Trophoblast cell (in vitro differentiated cells and primary cell): ENCODE measurements around the gene NOG.

Experiments used
- DNase-seq, 2 donors: peaks; one replicate each; pipeline ENCODE4 v3.0.0-alpha.2; 2016
- H2AFZ ChIP-seq: 2 replicates; pipeline ENCODE4 v1.6.1; 2013; ENCODE audit warnings: low read length, moderate library complexity, mild to moderate bottlenecking; ENCODE audit not compliant: insufficient read depth, poor library complexity
- H2AK5ac ChIP-seq: 2 replicates; pipeline ENCODE4 v1.6.1; 2013; ENCODE audit warnings: mild to moderate bottlenecking, low read length
- H2BK120ac ChIP-seq: 2 replicates; pipeline ENCODE4 v1.6.1; 2013; ENCODE audit warnings: low read length, mild to moderate bottlenecking, moderate library complexity; ENCODE audit not compliant: insufficient read depth, poor library complexity
- H2BK12ac ChIP-seq: 2 replicates; pipeline ENCODE4 v1.6.1; 2013; ENCODE audit warnings: mild to moderate bottlenecking, low read length, moderate library complexity
- H2BK5ac ChIP-seq: 2 replicates; pipeline ENCODE4 v1.6.1; 2013; ENCODE audit warnings: low read length, low read depth, moderate library complexity, mild to moderate bottlenecking; ENCODE audit not compliant: poor library complexity
- H3K14ac ChIP-seq: 2 replicates; pipeline ENCODE4 v1.6.1; 2013; ENCODE audit warnings: mild to moderate bottlenecking, low read length
- H3K18ac ChIP-seq: 2 replicates; pipeline ENCODE4 v1.6.1; 2013; ENCODE audit warnings: mild to moderate bottlenecking, low read length
- H3K23ac ChIP-seq: 2 replicates; pipeline ENCODE4 v1.6.1; 2013; ENCODE audit warnings: low read length
- H3K27ac ChIP-seq: 2 replicates; pipeline ENCODE4 v1.5.1; 2013; ENCODE audit warnings: low read depth, mild to moderate bottlenecking, inconsistent platforms, low read length, moderate library complexity
- H3K27me3 ChIP-seq: 2 replicates; pipeline ENCODE4 v1.6.1; 2013; ENCODE audit warnings: inconsistent platforms, mild to moderate bottlenecking, low read length, moderate library complexity; ENCODE audit not compliant: insufficient read depth
- H3K36me3 ChIP-seq, 2 experiments: 1 replicate in 1 of 2; 2 replicates in 1 of 2; pipeline ENCODE4 v1.6.1; 2013; ENCODE audit warnings: low read length in 2 of 2, mild to moderate bottlenecking in 2 of 2, moderate library complexity in 1 of 2; ENCODE audit not compliant: insufficient read depth in 2 of 2, control insufficient read depth in 1 of 2
- H3K4ac ChIP-seq: 2 replicates; pipeline ENCODE4 v1.6.1; 2013; ENCODE audit warnings: low read depth, mild to moderate bottlenecking, low read length, moderate library complexity
- H3K4me1 ChIP-seq, 2 experiments: 1 replicate in 1 of 2; 2 replicates in 1 of 2; pipeline ENCODE4 v1.6.1; 2013; ENCODE audit warnings: low read length in 2 of 2, mild to moderate bottlenecking in 2 of 2, moderate library complexity in 1 of 2; ENCODE audit not compliant: insufficient read depth in 2 of 2, control insufficient read depth in 1 of 2
- H3K4me2 ChIP-seq: 2 replicates; pipeline ENCODE4 v1.6.1; 2013; ENCODE audit warnings: inconsistent platforms, mild to moderate bottlenecking, low read length, moderate library complexity
- H3K4me3 ChIP-seq: 2 replicates; pipeline ENCODE4 v1.5.1; 2013; ENCODE audit warnings: mild to moderate bottlenecking, low read depth, low read length, inconsistent platforms
- H3K79me1 ChIP-seq: one replicate; pipeline ENCODE4 v1.6.1; 2013; ENCODE audit warnings: low read length
- H3K79me2 ChIP-seq: 2 replicates; pipeline ENCODE4 v1.6.1; 2013; ENCODE audit warnings: low read length, mild to moderate bottlenecking; ENCODE audit not compliant: control insufficient read depth, insufficient read depth, poor library complexity
- H3K9ac ChIP-seq: 2 replicates; pipeline ENCODE4 v1.6.1; 2013; ENCODE audit warnings: mild to moderate bottlenecking, low read length
- H3K9me3 ChIP-seq: 2 replicates; pipeline ENCODE4 v1.6.1; 2013; ENCODE audit warnings: low read depth, mild to moderate bottlenecking, control low read depth, inconsistent platforms, low read length; ENCODE audit not compliant: insufficient read depth
- H4K12ac ChIP-seq: 2 replicates; pipeline ENCODE4 v1.6.1; 2013; ENCODE audit warnings: low read depth, mild to moderate bottlenecking, low read length, moderate library complexity
- H4K8ac ChIP-seq: 2 replicates; pipeline ENCODE4 v1.6.1; 2013; ENCODE audit warnings: low read depth, mild to moderate bottlenecking, low read length, moderate library complexity
- H4K91ac ChIP-seq: one replicate; pipeline ENCODE4 v1.6.1; 2013; ENCODE audit warnings: low read depth, mild to moderate bottlenecking, low read length, moderate library complexity
- WGBS: extraction: QIAGEN DNeasy Blood & Tissue Kit; methylation state at CpG from one replicate; pipeline ENCODE4 v1.1.7; 2013; ENCODE audit warnings: missing lambda C conversion rate; ENCODE audit not compliant: insufficient read length, insufficient coverage; ENCODE audit errors: extremely low coverage; 5-methylcytosine and 5-hydroxymethylcytosine counted together

The NOG gene

DNA sequence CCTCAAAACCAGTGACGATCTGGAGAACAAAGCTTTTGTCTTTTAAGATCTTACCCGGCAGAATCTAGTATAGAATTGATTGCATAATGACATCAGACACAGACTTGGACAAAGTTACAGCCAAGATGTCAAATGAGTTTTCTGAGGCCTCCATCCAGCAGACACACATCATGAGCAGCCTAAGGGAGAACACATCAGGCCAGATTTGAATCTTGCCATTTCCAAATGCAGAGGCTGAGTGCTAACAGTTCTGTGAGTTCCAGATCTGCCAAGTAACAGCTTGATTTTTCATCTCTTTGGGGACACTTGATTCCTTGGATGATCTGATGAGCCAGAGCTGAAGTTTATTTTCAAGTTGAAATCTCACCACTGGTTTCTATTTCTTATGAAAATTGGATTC, 21.0 kb downstream of the NOG start:
- H3K4me2 ChIP-seq = no peak overlapping the region
- no peak overlapping the region for H3K9ac ChIP-seq
- H2BK120ac ChIP-seq = no peak overlapping the region
- WGBS = no CpG with 5 or more reads among the region's 2 CpGs
- no peak overlapping the region for H2AK5ac ChIP-seq
- no peak overlapping the region for H4K12ac ChIP-seq
- no peak overlapping the region for H3K18ac ChIP-seq
- no peak overlapping the region for H3K23ac ChIP-seq
- no peak overlapping the region for H2AFZ ChIP-seq
- no peaks in the 10 kb centered on the region for H3K79me2 ChIP-seq
- H3K9me3 ChIP-seq = no peaks in the 10 kb centered on the region
- no peaks in the 10 kb centered on the region for H3K36me3 ChIP-seq
- H3K27me3 ChIP-seq = no peaks in the 10 kb centered on the region
- H3K27ac ChIP-seq = no peak overlapping the region
- H3K4me1 ChIP-seq = no peaks in the 10 kb centered on the region
- H3K79me1 ChIP-seq = no peaks in the 10 kb centered on the region
- H2BK12ac ChIP-seq = no peak overlapping the region
- H4K91ac ChIP-seq = no peak overlapping the region
- no peak overlapping the region for H4K8ac ChIP-seq
- H3K14ac ChIP-seq = no peak overlapping the region
- no peak for DNase-seq
- no peak overlapping the region for H2BK5ac ChIP-seq
- no peak overlapping the region for H3K4ac ChIP-seq
- no peak overlapping the region for H3K4me3 ChIP-seq

DNA sequence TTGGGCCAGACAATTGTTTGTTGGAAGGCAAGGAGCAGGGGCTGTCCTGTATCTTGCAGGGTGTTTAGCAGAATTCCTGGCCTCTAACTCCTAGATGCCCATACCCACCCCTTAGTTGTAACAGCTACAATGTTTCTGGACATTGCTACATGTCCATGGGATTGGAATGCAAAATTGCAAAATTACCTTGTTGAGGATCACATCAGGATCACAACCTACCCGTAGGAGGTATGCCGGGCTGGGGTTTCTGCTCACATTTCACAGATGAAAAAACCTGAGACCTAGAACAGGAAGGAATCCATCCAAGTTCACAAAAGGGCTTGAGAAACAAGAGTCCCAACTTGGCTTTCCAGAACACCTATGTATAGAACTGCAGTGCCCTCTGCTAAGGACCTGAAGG, 22.7 kb downstream of the NOG start:
- peak; percentile 79 to 95 for DNase-seq
- Histone ChIP-seq H4K91ac (no peak overlapping the region), H3K4me3 (no peak overlapping the region)

DNA sequence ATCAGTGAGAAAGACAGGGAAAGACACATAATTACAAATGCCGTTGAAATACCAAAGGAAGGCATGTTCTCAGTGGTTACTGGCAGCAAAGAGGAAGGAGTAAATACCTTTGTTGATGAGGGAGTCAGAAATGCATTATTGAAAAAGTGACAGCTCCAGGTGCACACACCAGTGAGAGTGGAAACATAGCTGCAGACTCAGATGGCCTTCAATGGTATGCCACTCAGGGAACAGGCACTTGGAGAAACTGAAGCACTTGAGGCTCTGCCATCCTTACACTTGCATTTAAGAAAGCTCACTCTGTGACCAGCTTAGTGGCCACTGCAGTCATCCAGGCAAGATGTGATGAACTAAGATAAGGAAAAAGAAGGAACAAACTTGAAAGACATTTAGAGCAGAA, 29.9 kb downstream of the NOG start:
- Histone ChIP-seq H3K4me3 (no peak overlapping the region), H3K79me1 (no peaks in the 10 kb centered on the region), H4K91ac (no peak overlapping the region), H3K4me1 (no peaks in the 10 kb centered on the region), H2BK120ac (no peak overlapping the region), H2AFZ (no peak overlapping the region), H3K14ac (no peak overlapping the region), H3K4ac (no peak overlapping the region), H4K12ac (no peak overlapping the region), H3K4me2 (no peak overlapping the region), H2AK5ac (no peak overlapping the region), H2BK12ac (no peak overlapping the region), H3K9ac (no peak overlapping the region), H3K18ac (no peak overlapping the region), H3K36me3 (no peaks in the 10 kb centered on the region), H3K23ac (no peak overlapping the region), H3K27me3 (no peaks in the 10 kb centered on the region), H3K79me2 (no peaks in the 10 kb centered on the region), H2BK5ac (no peak overlapping the region), H3K9me3 (no peaks in the 10 kb centered on the region), H3K27ac (no peak overlapping the region), H4K8ac (no peak overlapping the region)
- no CpG with 5 or more reads among the region's 1 CpG for WGBS
- DNase-seq = peak in 1 of 2 donors; percentile 66

More for the DNA sequence above, 22.7 kb downstream of the NOG start:
- Histone ChIP-seq H3K4ac (no peak overlapping the region), H2BK120ac (no peak overlapping the region), H3K4me1 (no peaks in the 10 kb centered on the region), H4K12ac (no peak overlapping the region), H4K8ac (no peak overlapping the region), H2BK12ac (no peak overlapping the region), H2BK5ac (no peak overlapping the region), H2AFZ (no peak overlapping the region), H3K79me1 (no peaks in the 10 kb centered on the region), H3K23ac (no peak overlapping the region), H3K18ac (no peak overlapping the region), H3K79me2 (no peaks in the 10 kb centered on the region), H3K27ac (no peak overlapping the region), H3K14ac (no peak overlapping the region), H3K4me2 (no peak overlapping the region), H3K9ac (no peak overlapping the region), H3K27me3 (no peaks in the 10 kb centered on the region), H2AK5ac (no peak overlapping the region), H3K9me3 (no peaks in the 10 kb centered on the region), H3K36me3 (no peaks in the 10 kb centered on the region)
- no CpG with 5 or more reads among the region's 2 CpGs for WGBS

GRCh38 chr17:56624309-56624708, 30.8 kb downstream of the NOG start:
- no CpG with 5 or more reads among the region's 2 CpGs for WGBS
- Histone ChIP-seq H3K23ac (no peak overlapping the region), H2AFZ (no peak overlapping the region), H3K4me3 (no peak overlapping the region), H3K27me3 (no peaks in the 10 kb centered on the region), H3K79me2 (no peaks in the 10 kb centered on the region), H4K8ac (no peak overlapping the region), H3K4me1 (no peaks in the 10 kb centered on the region), H3K4ac (no peak overlapping the region), H3K36me3 (no peaks in the 10 kb centered on the region), H3K27ac (no peak overlapping the region), H2AK5ac (no peak overlapping the region), H3K9me3 (no peaks in the 10 kb centered on the region), H4K12ac (no peak overlapping the region), H2BK5ac (no peak overlapping the region), H3K79me1 (no peaks in the 10 kb centered on the region), H3K14ac (no peak overlapping the region), H4K91ac (no peak overlapping the region), H2BK12ac (no peak overlapping the region), H3K4me2 (no peak overlapping the region), H2BK120ac (no peak overlapping the region), H3K9ac (no peak overlapping the region), H3K18ac (no peak overlapping the region)
- no peak for DNase-seq
